Loucy (cell line): Measurements from ENCODE around the gene WDR54.

Experiments used
- EZH2phosphoT487 ChIP-seq: fragments of 200-600 bp; IDR thresholded peaks from 2 replicates; pipeline ENCODE4 v1.6.1; 2018; ENCODE audit warnings: antibody characterized with exemption, mild to moderate bottlenecking, moderate library complexity, borderline replicate concordance
- TF ChIP-seq, protein P1 (sequence below): fragments of 200-600 bp; sonication (generic); conservative IDR thresholded peaks from 2 replicates; pipeline ENCODE4 v1.5.1; 2014; ENCODE audit warnings: mild to moderate bottlenecking, antibody characterized with exemption, low read length

- TF ChIP-seq, protein P1, sequence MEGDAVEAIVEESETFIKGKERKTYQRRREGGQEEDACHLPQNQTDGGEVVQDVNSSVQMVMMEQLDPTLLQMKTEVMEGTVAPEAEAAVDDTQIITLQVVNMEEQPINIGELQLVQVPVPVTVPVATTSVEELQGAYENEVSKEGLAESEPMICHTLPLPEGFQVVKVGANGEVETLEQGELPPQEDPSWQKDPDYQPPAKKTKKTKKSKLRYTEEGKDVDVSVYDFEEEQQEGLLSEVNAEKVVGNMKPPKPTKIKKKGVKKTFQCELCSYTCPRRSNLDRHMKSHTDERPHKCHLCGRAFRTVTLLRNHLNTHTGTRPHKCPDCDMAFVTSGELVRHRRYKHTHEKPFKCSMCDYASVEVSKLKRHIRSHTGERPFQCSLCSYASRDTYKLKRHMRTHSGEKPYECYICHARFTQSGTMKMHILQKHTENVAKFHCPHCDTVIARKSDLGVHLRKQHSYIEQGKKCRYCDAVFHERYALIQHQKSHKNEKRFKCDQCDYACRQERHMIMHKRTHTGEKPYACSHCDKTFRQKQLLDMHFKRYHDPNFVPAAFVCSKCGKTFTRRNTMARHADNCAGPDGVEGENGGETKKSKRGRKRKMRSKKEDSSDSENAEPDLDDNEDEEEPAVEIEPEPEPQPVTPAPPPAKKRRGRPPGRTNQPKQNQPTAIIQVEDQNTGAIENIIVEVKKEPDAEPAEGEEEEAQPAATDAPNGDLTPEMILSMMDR, result no peak
- TF ChIP-seq EZH2phosphoT487, result no peak
These were observed 17.8 kb downstream of the WDR54 start for GRCh38 chr2:74439373-74439772.
